PC-3 (cell line): Measurements from ENCODE around the gene S100B. TPM values are rescaled to one million over a fixed set of nuclear protein-coding genes. Genes with fewer than 3 reads are reported as not detected.

Experiments used
- ATAC-seq: fragments of 200-7000 bp; cut with Tn5 transposase; 2 replicates; pipeline ENCODE4 v1.9.1; 2020; ENCODE audit warnings: mild to moderate bottlenecking, moderate library complexity
- BruUV-seq: library from RNA; stranded (reverse); fragments of 400-500 nt; replicated peaks from 2 replicates; lab custom pipeline; 2021; lab: Mats Ljungman, UMichigan
- CTCF ChIA-PET: fragments of 300-600 bp; sonication (Branson Sonifier 250); formaldehyde crosslinking; loops from one replicate; lab custom pipeline; 2022; ENCODE audit warnings: antibody characterized with exemption; lab: Charles Lee
- POLR2A ChIA-PET: fragments of 300-600 bp; sonication (Branson Sonifier 250); formaldehyde crosslinking; loops from one replicate; lab custom pipeline; 2022; ENCODE audit warnings: antibody characterized with exemption; ENCODE audit not compliant: unreplicated experiment; lab: Charles Lee
- DNase-seq: peaks from one replicate; pipeline ENCODE4 v3.0.0-alpha.2; 2015
- H2AFZ ChIP-seq: fragments of 300-600 bp; sonication (generic); 2 replicates; pipeline ENCODE4 v1.6.0; 2016; ENCODE audit warnings: antibody characterized with exemption, low read length
- H3F3A ChIP-seq: fragments of 300-600 bp; sonication (generic); one replicate; pipeline ENCODE4 v1.6.0; 2017; ENCODE audit warnings: antibody characterized with exemption, low read length, control low read depth, mild to moderate bottlenecking; ENCODE audit not compliant: unreplicated experiment
- H3K27ac ChIP-seq: fragments of 300-600 bp; sonication (generic); 2 replicates; pipeline ENCODE4 v1.5.1; 2016; ENCODE audit warnings: mild to moderate bottlenecking, low read length
- H3K27me3 ChIP-seq: fragments of 300-600 bp; sonication (generic); 2 replicates; pipeline ENCODE4 v1.6.1; 2016; ENCODE audit warnings: low read length, mixed read lengths
- H3K36me3 ChIP-seq: fragments of 300-600 bp; sonication (generic); 2 replicates; pipeline ENCODE4 v1.6.1; 2016; ENCODE audit warnings: low read depth, mixed run types, low read length, mixed read lengths
- H3K4me1 ChIP-seq: fragments of 300-600 bp; sonication (generic); 2 replicates; pipeline ENCODE4 v1.5.1; 2016; ENCODE audit warnings: low read length; ENCODE audit not compliant: insufficient read depth
- H3K4me2 ChIP-seq: fragments of 300-600 bp; sonication (generic); 2 replicates; pipeline ENCODE4 v1.6.0; 2016; ENCODE audit warnings: low read length
- H3K4me3 ChIP-seq: fragments of 300-600 bp; sonication (generic); 2 replicates; pipeline ENCODE4 v1.5.1; 2016; ENCODE audit warnings: mild to moderate bottlenecking, low read length, mixed read lengths
- H3K79me2 ChIP-seq: fragments of 300-600 bp; sonication (generic); 2 replicates; pipeline ENCODE4 v1.6.1; 2017; ENCODE audit warnings: low read length, mixed read lengths
- H3K9ac ChIP-seq: fragments of 300-600 bp; sonication (generic); 2 replicates; pipeline ENCODE4 v1.6.0; 2016; ENCODE audit warnings: mild to moderate bottlenecking, low read length
- H3K9me2 ChIP-seq: fragments of 300-600 bp; sonication (generic); replicated peaks from 2 replicates; pipeline ENCODE4 v1.6.1; 2016; ENCODE audit warnings: mixed run types, low read length, mixed read lengths
- H3K9me3 ChIP-seq: fragments of 300-600 bp; sonication (generic); 2 replicates; pipeline ENCODE4 v1.6.1; 2016; ENCODE audit warnings: low read length, mixed read lengths
- H4K20me1 ChIP-seq: fragments of 300-600 bp; sonication (generic); 2 replicates; pipeline ENCODE4 v1.6.1; 2016; ENCODE audit warnings: low read length, mixed read lengths
- EZH2 ChIP-seq: fragments of 300-600 bp; sonication (generic); IDR thresholded peaks from one replicate; pipeline ENCODE4 v1.6.1; 2017; ENCODE audit warnings: antibody characterized with exemption, mild to moderate bottlenecking, low read length; ENCODE audit not compliant: unreplicated experiment
- EZH2phosphoT487 ChIP-seq: fragments of 300-600 bp; sonication (generic); IDR thresholded peaks from 2 replicates; pipeline ENCODE4 v1.6.1; 2018; ENCODE audit warnings: mild to moderate bottlenecking, antibody characterized with exemption, low read length, borderline replicate concordance
- intact Hi-C: fragments of 100-400 bp; cut with micrococcal nuclease; formaldehyde crosslinking; loops from 2 replicates; pipeline ENCODE4 v1.9.0; 2023
- total RNA-seq: library from RNA; depleted of rRNA; stranded (reverse); fragments of >200 nt; gene quantifications from 2 replicates; pipeline ENCODE4 v1.2.3, GENCODE V29; 2014
- TF ChIP-seq, protein P1 (sequence below): fragments of 300-600 bp; sonication (generic); conservative IDR thresholded peaks from 2 replicates; pipeline ENCODE4 v1.5.1; 2017; ENCODE audit warnings: antibody characterized with exemption, low read depth, mild to moderate bottlenecking, low read length

Gene S100B
- total RNA-seq, 1 experiment from 2014 or later, result not detected

DNA sequence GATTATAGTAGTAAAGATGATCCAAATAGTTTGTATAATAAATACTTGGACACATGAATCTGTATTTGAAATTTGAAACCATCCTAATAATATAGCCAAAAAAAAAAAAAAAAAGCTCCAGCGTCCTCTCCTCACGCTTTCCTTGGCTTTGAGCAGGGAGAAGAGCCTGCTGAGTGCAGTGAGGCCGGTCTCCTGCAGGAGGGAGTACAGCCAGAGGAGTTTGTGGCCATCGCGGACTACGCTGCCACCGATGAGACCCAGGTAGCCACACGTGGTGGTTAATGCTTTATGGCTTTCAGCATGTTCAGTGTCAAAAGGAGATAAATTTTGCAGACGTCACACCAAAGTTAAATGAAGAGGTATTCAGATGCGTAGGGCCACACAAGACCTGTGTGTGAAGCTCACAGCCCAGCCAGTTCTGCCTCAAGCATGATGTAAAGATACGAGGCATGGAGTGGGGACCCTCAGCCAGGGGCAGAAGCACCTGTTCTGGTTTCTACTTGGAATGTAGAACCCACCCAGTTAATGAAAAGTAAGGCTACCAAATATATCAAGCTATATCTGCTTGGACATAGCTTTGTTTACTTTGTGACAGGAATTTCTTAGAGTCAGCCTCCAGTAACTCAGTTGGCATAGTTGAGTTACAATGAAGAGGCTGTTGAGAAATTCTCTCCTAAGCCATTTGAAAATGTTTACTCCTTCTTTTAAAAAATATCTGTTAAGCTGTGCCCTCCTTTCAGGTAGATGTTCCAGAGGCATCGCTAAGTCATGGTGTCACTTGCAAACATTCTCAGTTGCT, 38.7 kb upstream of the S100B start:
- ATAC-seq, result no peak
- H3K27ac ChIP-seq, result no peak overlapping the region
- CTCF ChIA-PET, result interaction anchor here (0.5 kb wide), 1 partner anchor 8 kb away, joined by 13 read pairs; the partner anchor contains the start of gene PRMT2
- H3K4me2 ChIP-seq, result no peak overlapping the region
- no peaks in the 10 kb centered on the region for H3K27me3 ChIP-seq
- POLR2A ChIA-PET, result no interaction called here
- H3K36me3 ChIP-seq, result peaks cover 49% of the 10 kb centered on the region
- TF ChIP-seq EZH2 (no peak), EZH2phosphoT487 (no peak)
- TF ChIP-seq, protein P1, sequence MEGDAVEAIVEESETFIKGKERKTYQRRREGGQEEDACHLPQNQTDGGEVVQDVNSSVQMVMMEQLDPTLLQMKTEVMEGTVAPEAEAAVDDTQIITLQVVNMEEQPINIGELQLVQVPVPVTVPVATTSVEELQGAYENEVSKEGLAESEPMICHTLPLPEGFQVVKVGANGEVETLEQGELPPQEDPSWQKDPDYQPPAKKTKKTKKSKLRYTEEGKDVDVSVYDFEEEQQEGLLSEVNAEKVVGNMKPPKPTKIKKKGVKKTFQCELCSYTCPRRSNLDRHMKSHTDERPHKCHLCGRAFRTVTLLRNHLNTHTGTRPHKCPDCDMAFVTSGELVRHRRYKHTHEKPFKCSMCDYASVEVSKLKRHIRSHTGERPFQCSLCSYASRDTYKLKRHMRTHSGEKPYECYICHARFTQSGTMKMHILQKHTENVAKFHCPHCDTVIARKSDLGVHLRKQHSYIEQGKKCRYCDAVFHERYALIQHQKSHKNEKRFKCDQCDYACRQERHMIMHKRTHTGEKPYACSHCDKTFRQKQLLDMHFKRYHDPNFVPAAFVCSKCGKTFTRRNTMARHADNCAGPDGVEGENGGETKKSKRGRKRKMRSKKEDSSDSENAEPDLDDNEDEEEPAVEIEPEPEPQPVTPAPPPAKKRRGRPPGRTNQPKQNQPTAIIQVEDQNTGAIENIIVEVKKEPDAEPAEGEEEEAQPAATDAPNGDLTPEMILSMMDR, result no peak
- no peak overlapping the region for H3K9ac ChIP-seq
- no peaks in the 10 kb centered on the region for H3K9me3 ChIP-seq
- no TSS peak for BruUV-seq
- H3F3A ChIP-seq, result no peaks in the 10 kb centered on the region
- no peak overlapping the region for H2AFZ ChIP-seq
- H3K4me1 ChIP-seq, result peaks cover 11% of the 10 kb centered on the region
- H3K4me3 ChIP-seq, result no peak overlapping the region
- H3K79me2 ChIP-seq, result peaks cover 27% of the 10 kb centered on the region
- peaks cover 4% of the 10 kb centered on the region; the same call in 1 of the 2 replicates for H4K20me1 ChIP-seq
- DNase-seq, result no peak
- intact Hi-C loops, result no loop called here
- H3K9me2 ChIP-seq, result no peaks in the 10 kb centered on the region

- no peaks in the 10 kb centered on the region for H3F3A ChIP-seq
- H4K20me1 ChIP-seq, result peaks cover 12% of the 10 kb centered on the region
- POLR2A ChIA-PET, result no interaction called here
- no peak overlapping the region for H2AFZ ChIP-seq
- H3K36me3 ChIP-seq, result peaks cover 38% of the 10 kb centered on the region
- H3K9me2 ChIP-seq, result no peaks in the 10 kb centered on the region
- BruUV-seq, result no TSS peak
- H3K79me2 ChIP-seq, result peaks cover 46% of the 10 kb centered on the region
- no peak for TF ChIP-seq EZH2phosphoT487
- no peak for TF ChIP-seq EZH2
- TF ChIP-seq, protein P1, result no peak
- peaks cover 28% of the 10 kb centered on the region for H3K4me1 ChIP-seq
- no peak overlapping the region for H3K4me2 ChIP-seq
- H3K27me3 ChIP-seq, result no peaks in the 10 kb centered on the region
- ATAC-seq (no peak), DNase-seq (no peak)
- intact Hi-C loops, result no loop called here
- H3K9me3 ChIP-seq, result no peaks in the 10 kb centered on the region
- H3K9ac ChIP-seq, result no peak overlapping the region
- no peak overlapping the region for H3K4me3 ChIP-seq
- H3K27ac ChIP-seq, result no peak overlapping the region
- CTCF ChIA-PET, result no interaction called here
These were observed 36.8 kb upstream of the S100B start for GRCh38 chr21:46641656-46642055.
